HepG2 (cell line): ENCODE data around the gene SCAPER. TPM values are rescaled to one million over a fixed set of nuclear protein-coding genes. Genes with fewer than 3 reads are reported as not detected.

Experiments used
- ATAC-seq: fragments of 200-7000 bp; cut with Tn5 transposase; 3 replicates; pipeline ENCODE4 v1.9.1; 2020; ENCODE audit warnings: mild to moderate bottlenecking, moderate library complexity
- BruUV-seq: library from RNA; stranded (reverse); fragments of 400-500 nt; replicated peaks from 2 replicates; lab custom pipeline; 2021; lab: Mats Ljungman, UMichigan
- CTCF ChIA-PET: fragments of 300-600 bp; formaldehyde crosslinking; extraction: SDS; loops from one replicate; lab custom pipeline; 2021; ENCODE audit warnings: low total read pairs, inconsistent platforms, low intra/inter-chr PET ratio; lab: Yijun Ruan, JAX
- POLR2A ChIA-PET: fragments of 350-600 bp; sonication (Branson Sonifier 250); formaldehyde crosslinking; loops from one replicate; lab custom pipeline; 2020; ENCODE audit warnings: antibody characterized with exemption, inconsistent platforms; lab: Yijun Ruan, JAX
- DNase-seq: peaks from one replicate; pipeline ENCODE4 v3.0.0-alpha.2; 2015; ENCODE audit warnings: low spot score
- FAIRE-seq: peaks from 3 replicates; lab custom pipeline; 2011; peaks lifted over from hg19 to GRCh38; lab: Jason Lieb, UNC
- H2AFZ ChIP-seq: one replicate; pipeline ENCODE4 v1.6.1; 2011; ENCODE audit warnings: low read length, inconsistent platforms
- H3K27ac ChIP-seq: fragments of 300-600 bp; 3 replicates; pipeline ENCODE4 v1.8.0; 2011; ENCODE audit warnings: mixed run types, mild to moderate bottlenecking, mixed read lengths, low read length, inconsistent platforms; ENCODE audit not compliant: insufficient read depth; ENCODE audit errors: extremely low read length
- H3K27me3 ChIP-seq, 2 experiments: fragments of 200-600 bp in 1 of 2; 2 replicates in 1 of 2; 3 replicates in 1 of 2; pipeline versions ENCODE4 v1.6.0 to v1.8.0; 2011; ENCODE audit warnings: low read length in 2 of 2, mild to moderate bottlenecking in 2 of 2, moderate library complexity in 2 of 2, inconsistent platforms in 1 of 2; ENCODE audit not compliant: insufficient read depth in 2 of 2, control insufficient read depth in 1 of 2
- H3K36me3 ChIP-seq, 2 experiments: fragments of 200-600 bp in 1 of 2; replicated peaks in 1 of 2; 2 replicates in 1 of 2; 3 replicates in 1 of 2; pipeline versions ENCODE4 v1.5.1 to v1.8.0; 2011; ENCODE audit warnings: low read length in 2 of 2, inconsistent platforms in 1 of 2; ENCODE audit not compliant: insufficient read depth in 2 of 2, control insufficient read depth in 1 of 2
- H3K4me1 ChIP-seq: 2 replicates; pipeline ENCODE4 v1.5.1; 2012; ENCODE audit warnings: low read length, inconsistent platforms; ENCODE audit not compliant: insufficient read depth
- H3K4me2 ChIP-seq: 2 replicates; pipeline ENCODE4 v1.6.0; 2011; ENCODE audit warnings: low read depth, low read length, inconsistent platforms
- H3K4me3 ChIP-seq, 3 experiments: fragments of 200-600 bp in 1 of 3; sonication (generic), shearing (Covaris generic) in 1 of 3; replicated peaks in 1 of 3; 2 replicates each; pipeline ENCODE4 v1.5.1; 2011 to 2016; ENCODE audit warnings: low read length in 3 of 3, inconsistent platforms in 2 of 3, low read depth in 2 of 3, mild to moderate bottlenecking in 2 of 3, control low read depth in 1 of 3, mixed read lengths in 1 of 3; ENCODE audit not compliant: insufficient read depth in 1 of 3
- H3K79me2 ChIP-seq: one replicate; pipeline ENCODE4 v1.6.1; 2011; ENCODE audit warnings: low read length, inconsistent platforms; ENCODE audit not compliant: insufficient read depth
- H3K9ac ChIP-seq: 2 replicates; pipeline ENCODE4 v1.6.0; 2011; ENCODE audit warnings: mild to moderate bottlenecking, low read depth, low read length, inconsistent platforms; ENCODE audit not compliant: insufficient read depth
- H3K9me3 ChIP-seq: 2 replicates; pipeline ENCODE4 v1.5.1; 2012; ENCODE audit warnings: mild to moderate bottlenecking, low read length
- H4K20me1 ChIP-seq: 2 replicates; pipeline ENCODE4 v1.6.0; 2011; ENCODE audit warnings: inconsistent platforms, mild to moderate bottlenecking, low read length, moderate library complexity; ENCODE audit not compliant: insufficient read depth
- AKNA ChIP-seq: sonication (generic); formaldehyde crosslinking; IDR thresholded peaks from 2 replicates; pipeline ENCODE4 v1.4.0; 2020; ENCODE audit warnings: missing genetic modification reagents, borderline replicate concordance
- CBX5 ChIP-seq: sonication (generic); formaldehyde crosslinking; IDR thresholded peaks from 2 replicates; pipeline ENCODE4 v1.4.0; 2020; ENCODE audit warnings: missing genetic modification reagents, borderline replicate concordance
- ELF3 ChIP-seq: IDR thresholded peaks from 2 replicates; pipeline ENCODE4 v1.6.1; 2016; ENCODE audit warnings: missing genetic modification reagents, missing compliant biosample characterization
- FOXK2 ChIP-seq: fragments of 450-650 bp; IDR thresholded peaks from 2 replicates; pipeline ENCODE4 v1.6.1; 2016
- GATAD2A ChIP-seq: IDR thresholded peaks from 2 replicates; pipeline ENCODE4 v1.6.1; 2016
- ISX ChIP-seq: sonication (generic); formaldehyde crosslinking; conservative IDR thresholded peaks from 2 replicates; pipeline ENCODE4 v1.5.0; 2020; ENCODE audit warnings: missing genetic modification reagents
- KDM5B ChIP-seq: sonication (generic); formaldehyde crosslinking; IDR thresholded peaks from 2 replicates; pipeline ENCODE4 v1.4.0; 2020; ENCODE audit warnings: missing genetic modification reagents, mild to moderate bottlenecking, borderline replicate concordance
- MAFG ChIP-seq: sonication (generic); formaldehyde crosslinking; IDR thresholded peaks from 2 replicates; pipeline ENCODE4 v1.5.1; 2020; ENCODE audit warnings: mild to moderate bottlenecking, missing genetic modification reagents
- MBD4 ChIP-seq: IDR thresholded peaks from 2 replicates; pipeline ENCODE4 v1.6.1; 2012; ENCODE audit warnings: low read length, inconsistent platforms, borderline replicate concordance
- NKX3-1 ChIP-seq: sonication (generic); formaldehyde crosslinking; IDR thresholded peaks from 2 replicates; pipeline ENCODE4 v1.5.0; 2020; ENCODE audit warnings: missing genetic modification reagents
- SATB2 ChIP-seq: sonication (generic); formaldehyde crosslinking; IDR thresholded peaks from 2 replicates; pipeline ENCODE4 v1.5.0; 2020; ENCODE audit warnings: missing genetic modification reagents
- ZNF260 ChIP-seq: sonication (generic); formaldehyde crosslinking; IDR thresholded peaks from 2 replicates; pipeline ENCODE4 v1.4.0; 2020; ENCODE audit warnings: missing genetic modification reagents, low read depth, mild to moderate bottlenecking, borderline replicate concordance
- ZNF282 ChIP-seq: fragments of 450-650 bp; IDR thresholded peaks from 2 replicates; pipeline ENCODE4 v1.6.1; 2018; ENCODE audit not compliant: partially characterized antibody
- ZNF704 ChIP-seq: sonication (generic); formaldehyde crosslinking; IDR thresholded peaks from 2 replicates; pipeline ENCODE4 v1.8.1; 2023; ENCODE audit warnings: mild to moderate bottlenecking, inconsistent platforms, moderate library complexity, missing genetic modification reagents, borderline replicate concordance
- WGBS: methylation state at CpG from one replicate; pipeline ENCODE4 v1.1.6; 2017; ENCODE audit warnings: low lambda C conversion rate; 5-methylcytosine and 5-hydroxymethylcytosine counted together
- in situ Hi-C: cut with HindIII; loops from 2 replicates; pipeline ENCODE4 v1.10.0; 2017; ENCODE audit warnings: low pct_unique_long_range_greater_than_20kb; ENCODE audit not compliant: extremely low pct_ligation_motif_present
- intact Hi-C: fragments of 100-400 bp; cut with micrococcal nuclease; formaldehyde crosslinking; loops from one replicate; pipeline ENCODE4 v1.10.0; 2022; ENCODE audit not compliant: unreplicated experiment
- polyA plus RNA-seq, 8 experiments: library from polyadenylated mRNA; depleted of rRNA in 3 of 8; stranded (reverse) in 7 of 8; unstranded in 1 of 8; fragments of >200 nt; fragmentation: Illumina TruSeq in 4 of 8; extraction: Trizol in 4 of 8; gene quantifications; 2 replicates each; pipeline versions ENCODE4 v1.2.1 to v1.2.3, GENCODE V29; 2011 to 2016; ENCODE audit warnings: low read depth in 4 of 8, missing spikeins in 1 of 8, mixed read lengths in 1 of 8; ENCODE audit not compliant: insufficient read depth in 1 of 8
- total RNA-seq, 5 experiments: library from RNA; depleted of rRNA; stranded (reverse); fragments of >200 nt; fragmentation: Illumina TruSeq; extraction: Trizol; gene quantifications; 2 replicates each; pipeline ENCODE4 v1.2.3, GENCODE V29; 2016; ENCODE audit warnings: low read depth in 1 of 5

Gene SCAPER
- total and polyA plus RNA-seq, 2 of the 13 experiments (the other 11 are each of a cell fraction or from before 2014, with no cell fraction given): 4.3 to 10.5 TPM

- TF ChIP-seq ZNF282 (no peak), ISX (CRISPR knock-in tag) (no peak), ZNF260 (no peak)
- WGBS: 98% methylated on average over 2 of the region's 2 CpGs
- POLR2A ChIA-PET: no interaction called here
- Histone ChIP-seq H3K27me3 (no peaks in the 10 kb centered on the region), H3K4me2 (no peak overlapping the region), H3K27ac (no peak overlapping the region), H2AFZ (no peak overlapping the region), H3K36me3 (peaks cover 3 to 39% of the 10 kb centered on the region in 2 experiments; a peak in 3 of 5 replicates), H3K9ac (no peak overlapping the region), H3K4me1 (peaks cover 8% of the 10 kb centered on the region), H3K9me3 (no peaks in the 10 kb centered on the region), H4K20me1 (no peaks in the 10 kb centered on the region), H3K4me3 (no peak overlapping the region), H3K79me2 (no peaks in the 10 kb centered on the region)
- CTCF ChIA-PET: no interaction called here
- in situ Hi-C loops (no loop called here), intact Hi-C loops (no loop called here)
- DNase-seq (no peak), ATAC-seq (no peak), FAIRE-seq (no peak)
- no TSS peak for BruUV-seq
Measured at GRCh38 chr15:76945494-76946093, 40.5 kb upstream of the SCAPER start.

GRCh38 chr15:76942331-76942730 is 37.2 kb upstream of the SCAPER start:
- Histone ChIP-seq H3K4me1 (peaks cover 11% of the 10 kb centered on the region), H3K4me2 (no peak overlapping the region), H3K4me3 (no peak overlapping the region), H3K79me2 (no peaks in the 10 kb centered on the region), H3K9me3 (no peaks in the 10 kb centered on the region), H3K27me3 (no peaks in the 10 kb centered on the region), H3K27ac (no peak overlapping the region), H3K36me3 (peaks cover 3 to 31% of the 10 kb centered on the region in 2 experiments; a peak in 3 of 5 replicates), H3K9ac (no peak overlapping the region), H4K20me1 (no peaks in the 10 kb centered on the region), H2AFZ (no peak overlapping the region)
- BruUV-seq: no TSS peak
- DNase-seq: no peak
- FAIRE-seq: no peak
- ATAC-seq: no peak
- POLR2A ChIA-PET: interaction anchor here (1.4 kb wide), 1 partner anchor 11 kb away, joined by 3 read pairs; the partner anchor contains the start of gene RCN2
- CTCF ChIA-PET: no interaction called here
- in situ Hi-C loops: no loop called here
- intact Hi-C loops: no loop called here
- 100% methylated on average over 2 of the region's 2 CpGs for WGBS
- no peak for TF ChIP-seq MBD4
- no peak for TF ChIP-seq ELF3
- no peak for TF ChIP-seq ZNF704 (CRISPR knock-in tag)
- no peak for TF ChIP-seq MAFG
- no peak for TF ChIP-seq FOXK2
- TF ChIP-seq AKNA (CRISPR knock-in tag): no peak
- TF ChIP-seq NKX3-1 (CRISPR knock-in tag): no peak
- TF ChIP-seq KDM5B (CRISPR knock-in tag): no peak
- TF ChIP-seq CBX5: no peak
- no peak for TF ChIP-seq GATAD2A (CRISPR knock-in tag)
- no peak for TF ChIP-seq SATB2 (CRISPR knock-in tag)
